HG02852 (cell line): ENCODE measurements around the gene TMX4.
A peak's percentile ranks its signal among the peaks of the same experiment; 100 is the strongest.

Source experiments
- ATAC-seq: cut with Tn5 transposase; IDR thresholded peaks from one replicate; pipeline ENCODE4 v1.9.1; 2021; ENCODE audit warnings: mild to moderate bottlenecking, moderate library complexity; ENCODE audit not compliant: unreplicated experiment

The TMX4 gene

GRCh38 chr20:8020314-8021079, 936 bp upstream of the TMX4 start:
- peak; percentile 31 for ATAC-seq

- ATAC-seq, result no peak
These were observed 362 bp upstream of the TMX4 start for GRCh38 chr20:8019998-8020247.

GRCh38 chr20:8018958-8019245, 659 bp downstream of the TMX4 start:
- peak; percentile 68 for ATAC-seq

- no peak for ATAC-seq
These were observed 6.8 kb downstream of the TMX4 start for GRCh38 chr20:8012724-8013123.

GRCh38 chr20:8008733-8009132, 10.8 kb downstream of the TMX4 start:
- no peak for ATAC-seq

- ATAC-seq, result no peak
These were observed 12.1 kb downstream of the TMX4 start for GRCh38 chr20:8007490-8007889.

- ATAC-seq, result no peak
These were observed 13.8 kb downstream of the TMX4 start for GRCh38 chr20:8005575-8006366.

GRCh38 chr20:8005033-8005432, 14.5 kb downstream of the TMX4 start:
- no peak for ATAC-seq

- ATAC-seq, result no peak
These were observed 17.5 kb downstream of the TMX4 start for GRCh38 chr20:8002056-8002455.

GRCh38 chr20:8000796-8001195, 18.8 kb downstream of the TMX4 start:
- ATAC-seq, result no peak

- no peak for ATAC-seq
These were observed 22.7 kb downstream of the TMX4 start for GRCh38 chr20:7996898-7997297.

- no peak for ATAC-seq
These were observed 24.8 kb downstream of the TMX4 start for GRCh38 chr20:7994809-7995208.

- no peak for ATAC-seq
These were observed 25.9 kb downstream of the TMX4 start for GRCh38 chr20:7993703-7994102.

GRCh38 chr20:7993238-7993637, 26.3 kb downstream of the TMX4 start:
- no peak for ATAC-seq

GRCh38 chr20:7990385-7990784, 29.2 kb downstream of the TMX4 start:
- no peak for ATAC-seq

GRCh38 chr20:7989379-7989778, 30.2 kb downstream of the TMX4 start:
- no peak for ATAC-seq

- ATAC-seq, result no peak
These were observed 33.6 kb downstream of the TMX4 start for GRCh38 chr20:7985916-7986315.

GRCh38 chr20:7984192-7984591, 35.4 kb downstream of the TMX4 start:
- ATAC-seq, result no peak

- no peak for ATAC-seq
These were observed 38.2 kb downstream of the TMX4 start for GRCh38 chr20:7981374-7981773.

- peak; percentile 78 for ATAC-seq
These were observed 39.1 kb downstream of the TMX4 start for GRCh38 chr20:7980332-7981046.

- no peak for ATAC-seq
These were observed 41.9 kb downstream of the TMX4 start for GRCh38 chr20:7977709-7978108.

GRCh38 chr20:7975851-7976414, 43.6 kb downstream of the TMX4 start:
- no peak for ATAC-seq
